Purkinje cell (primary cell): Measurements from ENCODE around the gene NCSTN. TPM values are rescaled to one million over a fixed set of nuclear protein-coding genes. Genes with fewer than 3 reads are reported as not detected.

ENCODE experiments used
- polyA plus RNA-seq: library from polyadenylated mRNA; unstranded; fragments of >200 nt; fragmentation: Nextera tagmentation; gene quantifications from 2 replicates; pipeline ENCODE4 v1.2.1, GENCODE V29; 2014

NCSTN gene
- 45.3 and 55.4 TPM in 2 replicates for polyA plus RNA-seq

GRCh38 chr1:160342953-160343869 lies at the start of gene NCSTN, which contains the start of gene COPA:
Gene NCSTN, plus strand, starts transcription at chr1:160343383. Its CDS starts 14 bp downstream, at chr1:160343397.
Gene COPA, minus strand, starts transcription at chr1:160343250. Its CDS starts 80 bp downstream, at chr1:160343170.

GRCh38 chr1:160366731-160367515 lies 23.7 kb downstream of the NCSTN start, which contains the start of gene NHLH1:
Gene NHLH1, plus strand, starts transcription at chr1:160367071. Its CDS starts 3,661 bp downstream, at chr1:160370732.

GRCh38 chr1:160400223-160400645 lies 57.1 kb downstream of the NCSTN start, which contains the start of gene VANGL2:
Gene VANGL2, plus strand, starts transcription at chr1:160400564. Its CDS starts 15,274 bp downstream, at chr1:160415838.

Other genes with a start within 250 kb of the NCSTN start
- gene IGSF8, start 244.8 kb upstream of the NCSTN start, polyA plus RNA-seq = 6.4 and 17.5 TPM in 2 replicates
- 60.5 and 65.4 TPM in 2 replicates for gene ATP1A2, start 227.6 kb upstream of the NCSTN start, polyA plus RNA-seq
- not detected in 2 replicates for gene ATP1A4, start 191.8 kb upstream of the NCSTN start, polyA plus RNA-seq
- gene CASQ1, start 152.8 kb upstream of the NCSTN start, polyA plus RNA-seq = 3.3 and 18.4 TPM in 2 replicates
- gene PEA15, start 138.0 kb upstream of the NCSTN start, polyA plus RNA-seq = 95.5 and 102 TPM in 2 replicates
- 39.7 and 44.8 TPM in 2 replicates for gene DCAF8, start 80.8 kb upstream of the NCSTN start, polyA plus RNA-seq
- 19.3 and 21.9 TPM in 2 replicates for gene PEX19, start 58.2 kb upstream of the NCSTN start, polyA plus RNA-seq
- gene COPA, start 133 bp upstream of the NCSTN start, polyA plus RNA-seq = 54.6 and 87.0 TPM in 2 replicates
- 1.7 and 4.6 TPM in 2 replicates for gene NHLH1, start 23.7 kb downstream of the NCSTN start, polyA plus RNA-seq
- gene VANGL2, start 57.2 kb downstream of the NCSTN start, polyA plus RNA-seq = not detected in 2 replicates
- not detected in 2 replicates for gene SLAMF6, start 179.9 kb downstream of the NCSTN start, polyA plus RNA-seq
- not detected in 2 replicates for gene CD84, start 236.1 kb downstream of the NCSTN start, polyA plus RNA-seq